ENCODE results near the gene KCNK1.

Gene KCNK1

DNA sequence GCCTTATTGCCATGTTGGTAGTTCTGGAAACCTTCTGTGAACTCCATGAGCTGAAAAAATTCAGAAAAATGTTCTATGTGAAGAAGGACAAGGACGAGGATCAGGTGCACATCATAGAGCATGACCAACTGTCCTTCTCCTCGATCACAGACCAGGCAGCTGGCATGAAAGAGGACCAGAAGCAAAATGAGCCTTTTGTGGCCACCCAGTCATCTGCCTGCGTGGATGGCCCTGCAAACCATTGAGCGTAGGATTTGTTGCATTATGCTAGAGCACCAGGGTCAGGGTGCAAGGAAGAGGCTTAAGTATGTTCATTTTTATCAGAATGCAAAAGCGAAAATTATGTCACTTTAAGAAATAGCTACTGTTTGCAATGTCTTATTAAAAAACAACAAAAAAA lies 57.4 kb downstream of the KCNK1 start:
- TF ChIP-seq CTCF (IDR thresholded peaks at IDR 0.05; ENCODE audit: insufficient read depth, low read depth, low read length, missing control alignments), result no peak
- no peak for DNase-seq (ENCODE audit: low read depth)
- no peak overlapping the region for H3K4me3 ChIP-seq (ENCODE audit: low read length)

DNA sequence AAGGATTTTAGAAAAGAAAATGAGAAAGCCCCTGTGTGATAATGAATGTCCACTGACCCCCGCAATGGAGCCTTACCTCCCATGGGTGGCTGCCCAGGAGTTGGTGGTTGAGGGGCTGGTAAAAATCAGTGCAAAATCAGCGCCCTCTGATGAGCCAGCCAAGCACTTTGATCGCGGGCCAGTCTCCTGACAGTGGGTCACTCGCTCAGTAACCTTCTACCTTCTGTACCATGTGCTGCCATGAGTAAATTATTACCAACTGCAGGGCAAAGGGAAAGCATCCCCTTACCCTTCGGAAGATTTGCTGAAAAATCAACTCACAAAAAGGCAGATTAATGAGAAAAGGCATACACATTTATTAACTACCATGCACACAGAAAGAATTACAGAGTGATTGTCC lies 58.8 kb downstream of the KCNK1 start:
- no peak for DNase-seq (ENCODE audit: low read depth)
- TF ChIP-seq CTCF (IDR thresholded peaks at IDR 0.05; ENCODE audit: insufficient read depth, low read depth, low read length, missing control alignments), result no peak
- H3K4me3 ChIP-seq (ENCODE audit: low read length), result no peak overlapping the region

DNA sequence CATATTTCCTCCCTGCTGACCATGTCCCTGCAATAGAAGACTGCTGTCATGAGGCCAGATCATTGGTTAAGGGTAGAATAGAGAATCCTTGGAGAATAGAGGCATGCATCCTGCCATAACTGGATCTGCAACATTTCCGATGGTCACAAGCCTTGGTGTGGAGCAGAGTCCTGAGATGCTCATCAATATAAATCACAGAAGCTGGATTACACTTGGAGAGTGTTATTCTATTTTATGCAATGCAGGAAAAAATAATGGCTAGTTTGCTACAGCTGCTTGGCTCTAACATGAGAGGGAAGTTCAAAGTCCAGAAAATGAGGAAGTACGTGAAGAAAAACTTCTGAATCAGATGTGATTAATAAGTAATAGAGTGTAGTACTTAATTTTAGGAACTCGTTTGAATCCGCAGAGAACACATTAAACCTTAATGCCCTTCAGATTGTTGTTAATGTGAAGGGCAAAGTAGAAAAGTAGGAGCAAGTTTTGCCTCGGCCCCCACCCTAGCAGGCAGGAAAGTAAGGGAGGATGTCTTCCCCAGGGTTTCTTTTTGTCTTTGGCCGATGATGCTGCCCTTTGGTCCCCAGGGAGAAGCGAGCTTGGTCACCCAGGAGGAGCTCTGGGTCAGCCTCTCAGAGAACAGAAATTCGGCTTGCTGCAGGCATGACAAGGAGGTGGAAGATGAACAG lies 59.5 kb downstream of the KCNK1 start:
- DNase-seq (ENCODE audit: low read depth), result no peak
- no peak for TF ChIP-seq CTCF (IDR thresholded peaks at IDR 0.05; ENCODE audit: insufficient read depth, low read depth, low read length, missing control alignments)
- H3K4me3 ChIP-seq (ENCODE audit: low read length), result no peak overlapping the region

GRCh38 chr1:233673947-233674431 lies 60.1 kb downstream of the KCNK1 start:
- H3K4me3 ChIP-seq (ENCODE audit: low read length), result no peak overlapping the region
- DNase-seq (ENCODE audit: low read depth), result no peak
- TF ChIP-seq CTCF (IDR thresholded peaks at IDR 0.05; ENCODE audit: insufficient read depth, low read depth, low read length, missing control alignments), result no peak

- TF ChIP-seq CTCF (IDR thresholded peaks at IDR 0.05; ENCODE audit: insufficient read depth, low read depth, low read length, missing control alignments), result no peak
- H3K4me3 ChIP-seq (ENCODE audit: low read length), result no peak overlapping the region
These were observed 61.5 kb downstream of the KCNK1 start for GRCh38 chr1:233675446-233675845.

GRCh38 chr1:233675893-233676292 lies 62.0 kb downstream of the KCNK1 start:
- no peak for DNase-seq (ENCODE audit: low read depth)
- no peak for TF ChIP-seq CTCF (IDR thresholded peaks at IDR 0.05; ENCODE audit: insufficient read depth, low read depth, low read length, missing control alignments)
- no peak overlapping the region for H3K4me3 ChIP-seq (ENCODE audit: low read length)

More at GRCh38 chr1:233675446-233675845, 61.5 kb downstream of the KCNK1 start:
- no peak for DNase-seq (ENCODE audit: low read depth)
